ENCODE measurements around the gene PLS3.

DNA sequence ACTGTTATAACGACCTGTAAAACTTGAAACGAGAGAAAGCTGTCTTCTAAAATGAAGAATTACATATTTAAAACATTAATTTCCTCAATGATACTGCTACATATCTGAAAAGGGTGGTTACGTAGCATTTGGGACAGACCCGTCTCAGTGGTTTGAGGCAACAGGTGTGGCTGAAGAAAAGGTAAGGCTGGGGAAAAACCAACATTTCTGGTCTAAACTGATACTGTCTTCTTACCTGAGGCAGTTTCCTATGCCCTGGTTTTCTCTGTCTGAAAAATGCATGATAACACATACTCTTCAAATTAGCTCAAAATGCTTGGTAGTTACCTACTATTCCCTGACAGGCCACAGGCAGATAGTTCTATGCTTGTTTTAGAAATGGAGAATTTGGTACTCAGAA is 30.4 kb downstream of the PLS3 start:
- TF ChIP-seq EZH2 (IDR thresholded peaks at IDR 0.05) (no peak), POLR2AphosphoS5 (IDR thresholded peaks at IDR 0.05; ENCODE audit: borderline replicate concordance, low read depth, low read length) (no peak)
